Common myeloid progenitor, CD34-positive (primary cell): ENCODE results near the gene GFI1.
"Not testable (repeated sequence)": the region's sequence is repeated elsewhere in the genome, so short reads cannot be mapped to it uniquely, and the experiment has no call there.

Experiments used
- CTCF ChIA-PET: fragments of 350-600 bp; sonication (Branson Sonifier 250); formaldehyde crosslinking; loops from one replicate; lab custom pipeline; 2021; ENCODE audit warnings: antibody characterized with exemption; lab: Charles Lee
- POLR2A ChIA-PET: fragments of 350-600 bp; sonication (Branson Sonifier 250); formaldehyde crosslinking; loops from one replicate; lab custom pipeline; 2021; ENCODE audit warnings: antibody characterized with exemption; lab: Charles Lee
- DNase-seq, 3 donors: peaks; one replicate each; pipeline versions ENCODE4 v3.0.0 to v3.0.0-alpha.2; 2013
- H3K27ac ChIP-seq, 2 experiments: 1 replicate in 1 of 2; 2 replicates in 1 of 2; pipeline ENCODE4 v1.7.0; 2013; ENCODE audit warnings: inconsistent platforms in 2 of 2, low read length in 2 of 2, mild to moderate bottlenecking in 2 of 2, low read depth in 1 of 2, moderate library complexity in 1 of 2; ENCODE audit not compliant: severe bottlenecking in 2 of 2, insufficient read depth in 1 of 2, poor library complexity in 1 of 2
- H3K27me3 ChIP-seq, 5 experiments: replicated peaks in 2 of 5; 1 replicate in 3 of 5; 2 replicates in 2 of 5; pipeline versions ENCODE4 v1.6.1 to v1.7.0; 2013; ENCODE audit warnings: low read length in 4 of 5, mild to moderate bottlenecking in 2 of 5, moderate library complexity in 2 of 5, inconsistent platforms in 1 of 5; ENCODE audit not compliant: insufficient read depth in 5 of 5, control insufficient read depth in 4 of 5
- H3K36me3 ChIP-seq, 4 experiments: 1 replicate in 2 of 4; 2 replicates in 2 of 4; pipeline versions ENCODE4 v1.6.1 to v1.7.0; 2013; ENCODE audit warnings: low read length in 3 of 4, control low read depth in 1 of 4, mild to moderate bottlenecking in 1 of 4; ENCODE audit not compliant: control insufficient read depth in 4 of 4, insufficient read depth in 4 of 4
- H3K4me1 ChIP-seq, 4 experiments: 1 replicate in 3 of 4; 2 replicates in 1 of 4; pipeline versions ENCODE4 v1.6.1 to v1.7.1; 2013; ENCODE audit warnings: low read length in 3 of 4, mild to moderate bottlenecking in 3 of 4, control low read depth in 1 of 4, inconsistent platforms in 1 of 4, moderate library complexity in 1 of 4; ENCODE audit not compliant: control insufficient read depth in 4 of 4, insufficient read depth in 4 of 4; ENCODE audit errors: control extremely low read depth in 1 of 4
- H3K4me3 ChIP-seq, 7 experiments: 1 replicate in 4 of 7; 2 replicates in 3 of 7; pipeline versions ENCODE4 v1.5.1 to v1.7.0; 2013; ENCODE audit warnings: mild to moderate bottlenecking in 7 of 7, low read length in 6 of 7, moderate library complexity in 6 of 7, inconsistent platforms in 2 of 7, low read depth in 2 of 7, control low read depth in 1 of 7; ENCODE audit not compliant: insufficient read depth in 4 of 7, control insufficient read depth in 1 of 7; ENCODE audit errors: extremely low read depth in 1 of 7
- H3K9me3 ChIP-seq, 5 experiments: 1 replicate in 4 of 5; 2 replicates in 1 of 5; pipeline versions ENCODE4 v1.6.1 to v1.7.1; 2013; ENCODE audit warnings: low read length in 4 of 5, mild to moderate bottlenecking in 2 of 5, inconsistent platforms in 1 of 5, low read depth in 1 of 5, moderate library complexity in 1 of 5; ENCODE audit not compliant: control insufficient read depth in 4 of 5, insufficient read depth in 2 of 5; ENCODE audit errors: control extremely low read depth in 1 of 5
- WGBS: methylation state at CpG from one replicate; pipeline ENCODE4 v1.1.5; 2013; ENCODE audit not compliant: insufficient coverage; 5-methylcytosine and 5-hydroxymethylcytosine counted together

The GFI1 gene

GRCh38 chr1:92442351-92442750 is 44.4 kb downstream of the GFI1 start:
- ChIA-PET POLR2A (no interaction called here), CTCF (interaction anchor here (1.6 to 1.8 kb wide), 2 partner anchors 13 to 78 kb away, joined by 4 read pairs; no protein-coding TSS in a partner anchor)
- H3K4me3 ChIP-seq, result no peak overlapping the region
- no peak overlapping the region for H3K27ac ChIP-seq
- no peaks in the 10 kb centered on the region for H3K27me3 ChIP-seq
- H3K9me3 ChIP-seq, result no peaks in the 10 kb centered on the region
- no peak for DNase-seq
- H3K36me3 ChIP-seq, result no peaks in the 10 kb centered on the region
- peaks cover 0 to 19% (median 3%) of the 10 kb centered on the region in 4 experiments for H3K4me1 ChIP-seq
- 100% methylated on average over 4 of the region's 5 CpGs for WGBS

GRCh38 chr1:92441697-92442342 is 44.9 kb downstream of the GFI1 start:
- POLR2A ChIA-PET, result no interaction called here
- H3K9me3 ChIP-seq, result no peaks in the 10 kb centered on the region
- no peak overlapping the region for H3K27ac ChIP-seq
- WGBS, result 99% methylated on average over 30 of the region's 32 CpGs
- no peak for DNase-seq
- no peaks in the 10 kb centered on the region for H3K27me3 ChIP-seq
- no peak overlapping the region for H3K4me3 ChIP-seq
- CTCF ChIA-PET, result interaction anchor here (1.6 to 1.8 kb wide), 2 partner anchors 12 to 78 kb away, joined by 4 read pairs; no protein-coding TSS in a partner anchor
- H3K4me1 ChIP-seq, result peaks cover 0 to 14% (median 0%) of the 10 kb centered on the region in 4 experiments
- no peaks in the 10 kb centered on the region for H3K36me3 ChIP-seq

GRCh38 chr1:92441316-92441696 is 45.4 kb downstream of the GFI1 start:
- no peak overlapping the region for H3K4me3 ChIP-seq
- CTCF ChIA-PET, result interaction anchor here (1.6 kb wide), 1 partner anchor 77 kb away, joined by 4 read pairs; no protein-coding TSS in a partner anchor
- H3K9me3 ChIP-seq, result peaks cover 0 to under 1% (median 0%) of the 10 kb centered on the region in 5 experiments
- POLR2A ChIA-PET, result no interaction called here
- no peaks in the 10 kb centered on the region for H3K27me3 ChIP-seq
- no peak overlapping the region for H3K27ac ChIP-seq
- H3K36me3 ChIP-seq, result no peaks in the 10 kb centered on the region
- H3K4me1 ChIP-seq, result peaks cover 0 to 9% (median 0%) of the 10 kb centered on the region in 4 experiments
- DNase-seq, result no peak
- 97% methylated on average over 6 of the region's 9 CpGs for WGBS

GRCh38 chr1:92439291-92439690 is 47.4 kb downstream of the GFI1 start:
- no CpG with 5 or more reads among the region's 1 CpG for WGBS
- H3K4me3 ChIP-seq, result no peak overlapping the region
- peaks cover 0 to 7% (median 0%) of the 10 kb centered on the region in 4 experiments for H3K4me1 ChIP-seq
- ChIA-PET POLR2A (no interaction called here), CTCF (no interaction called here)
- H3K27me3 ChIP-seq, result no peaks in the 10 kb centered on the region
- no peak for DNase-seq
- peaks cover 0 to 4% (median 0%) of the 10 kb centered on the region in 5 experiments for H3K9me3 ChIP-seq
- no peaks in the 10 kb centered on the region for H3K36me3 ChIP-seq
- no peak overlapping the region for H3K27ac ChIP-seq

DNA sequence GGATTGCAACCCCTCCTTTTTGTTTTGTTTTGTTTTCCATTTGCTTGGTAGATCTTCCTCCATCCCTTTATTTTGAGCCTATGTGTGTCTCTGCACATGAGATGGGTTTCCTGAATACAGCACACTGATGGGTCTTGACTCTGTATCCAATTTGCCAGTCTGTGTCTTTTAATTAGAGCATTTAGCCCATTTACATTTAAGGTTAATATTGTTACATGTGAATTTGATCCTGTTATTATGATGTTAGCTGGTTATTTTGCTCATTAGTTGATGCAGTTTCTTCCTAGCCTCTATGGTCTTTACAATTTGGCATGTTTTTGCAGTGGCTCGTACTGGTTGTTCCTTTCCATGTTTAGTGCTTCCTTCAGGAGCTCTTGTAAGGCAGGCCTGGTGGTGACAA is 52.2 kb downstream of the GFI1 start:
- H3K4me1 ChIP-seq, H3K9me3 ChIP-seq, CTCF ChIA-PET, H3K36me3 ChIP-seq, H3K27ac ChIP-seq, H3K4me3 ChIP-seq, H3K27me3 ChIP-seq, DNase-seq, POLR2A ChIA-PET: not testable (repeated sequence)
- no CpG with 5 or more reads among the region's 1 CpG for WGBS

GRCh38 chr1:92430030-92430429 is 56.7 kb downstream of the GFI1 start:
- no peak for DNase-seq
- ChIA-PET POLR2A (interaction anchor here (0.6 kb wide), 1 partner anchor 154 kb away, joined by 5 read pairs; no protein-coding TSS in a partner anchor), CTCF (interaction anchor here (2.0 kb wide), 1 partner anchor 12 kb away, joined by 4 read pairs; no protein-coding TSS in a partner anchor)
- Histone ChIP-seq H3K36me3 (no peaks in the 10 kb centered on the region), H3K9me3 (no peaks in the 10 kb centered on the region), H3K27ac (no peak overlapping the region), H3K4me3 (no peak overlapping the region), H3K27me3 (no peaks in the 10 kb centered on the region), H3K4me1 (no peaks in the 10 kb centered on the region)
- no CpG with 5 or more reads among the region's 1 CpG for WGBS

DNA sequence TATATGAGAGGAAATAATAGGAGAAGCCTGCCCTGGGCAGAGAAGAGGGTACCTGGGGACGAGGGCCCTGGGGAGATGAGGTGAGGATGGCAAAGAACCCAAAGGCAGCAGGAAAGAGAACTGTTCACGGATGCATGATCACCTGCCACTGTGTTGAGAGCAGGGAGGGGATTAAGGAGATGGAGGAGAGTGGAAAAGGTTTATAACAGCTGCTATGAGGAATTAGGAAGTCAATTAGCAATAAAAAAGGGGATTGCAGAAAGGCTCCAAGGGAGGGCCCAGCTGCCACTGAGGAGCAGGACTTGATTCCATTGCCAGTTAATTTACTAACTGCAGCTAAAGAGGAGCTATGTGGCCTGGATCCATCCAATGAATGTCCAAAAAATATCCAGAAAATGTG is 61.1 kb downstream of the GFI1 start:
- Histone ChIP-seq H3K4me3 (no peak overlapping the region), H3K27ac (no peak overlapping the region), H3K36me3 (no peaks in the 10 kb centered on the region), H3K4me1 (peaks cover 0 to 10% (median 5%) of the 10 kb centered on the region in 4 experiments), H3K27me3 (no peaks in the 10 kb centered on the region), H3K9me3 (no peaks in the 10 kb centered on the region)
- no peak for DNase-seq
- WGBS, result 97% methylated on average over 2 of the region's 2 CpGs
- CTCF ChIA-PET, result interaction anchor here (1.0 to 1.3 kb wide), 3 partner anchors 16 to 57 kb away, joined by 3 to 4 read pairs (median 3); no protein-coding TSS in a partner anchor
- POLR2A ChIA-PET, result no interaction called here
